K562 (cell line): ENCODE data around the gene CHRNB1. TPM values are rescaled to one million over a fixed set of nuclear protein-coding genes. Genes with fewer than 3 reads are reported as not detected.

ENCODE experiments used
- BRF1 ChIP-seq: IDR thresholded peaks from 3 replicates; pipeline ENCODE4 v1.6.1; 2011; ENCODE audit warnings: borderline replicate concordance, mild to moderate bottlenecking; ENCODE audit not compliant: insufficient read length; ENCODE audit errors: extremely low read depth
- CEBPG ChIP-seq, 3 experiments: fragments of 200-800 bp in 1 of 3; sonication (Bioruptor generic) in 1 of 3; sonication (generic) in 1 of 3; formaldehyde crosslinking in 1 of 3; IDR thresholded peaks in 2 of 3; conservative IDR thresholded peaks in 1 of 3; 2 replicates each; pipeline versions ENCODE4 v1.6.1 to v1.8.0; 2016 to 2022; ENCODE audit warnings: missing compliant biosample characterization in 2 of 3, missing genetic modification characterization in 2 of 3, mild to moderate bottlenecking in 1 of 3, missing genetic modification reagents in 1 of 3
- CREM ChIP-seq: IDR thresholded peaks from 2 replicates; pipeline ENCODE4 v1.6.1; 2014; ENCODE audit warnings: antibody characterized with exemption, low read depth
- LCOR ChIP-seq: sonication (generic); formaldehyde crosslinking; IDR thresholded peaks from 2 replicates; pipeline ENCODE4 v1.8.0; 2022; ENCODE audit warnings: mild to moderate bottlenecking, missing genetic modification reagents
- MYNN ChIP-seq, 2 experiments: sonication (generic); formaldehyde crosslinking in 1 of 2; IDR thresholded peaks; 2 replicates each; pipeline versions ENCODE4 v1.5.0 to v1.6.1; 2016 to 2020; ENCODE audit warnings: antibody characterized with exemption in 1 of 2, missing genetic modification reagents in 1 of 2
- NR2C1 ChIP-seq, 2 experiments: fragments of 450-650 bp; IDR thresholded peaks; 2 replicates each; pipeline ENCODE4 v1.6.1; 2017; ENCODE audit warnings: mild to moderate bottlenecking in 2 of 2, antibody characterized with exemption in 1 of 2, inconsistent platforms in 1 of 2, missing compliant biosample characterization in 1 of 2, missing genetic modification characterization in 1 of 2
- PCBP1 ChIP-seq: fragments of 200-400 bp; formaldehyde crosslinking; IDR thresholded peaks from 2 replicates; pipeline ENCODE4 v1.6.1; 2018; ENCODE audit warnings: mild to moderate bottlenecking, low read depth, low read length; ENCODE audit not compliant: poor library complexity, severe bottlenecking
- SMAD4 ChIP-seq: fragments of 250-450 bp; sonication (Bioruptor Pico); conservative IDR thresholded peaks from 2 replicates; pipeline ENCODE4 v1.8.0; 2021; ENCODE audit warnings: inconsistent platforms, mild to moderate bottlenecking, moderate library complexity
- ZBTB5 ChIP-seq: fragments of 450-650 bp; IDR thresholded peaks from 2 replicates; pipeline ENCODE4 v1.6.1; 2017; ENCODE audit warnings: antibody characterized with exemption
- ZKSCAN3 ChIP-seq: fragments of 250-450 bp; sonication (Bioruptor Pico); IDR thresholded peaks from 2 replicates; pipeline ENCODE4 v1.4.0; 2020
- ZKSCAN8 ChIP-seq: fragments of 200-800 bp; sonication (Bioruptor generic); IDR thresholded peaks from 2 replicates; pipeline ENCODE4 v1.6.1; 2016; ENCODE audit warnings: missing genetic modification characterization, missing compliant biosample characterization
- ZNF318 ChIP-seq, 2 experiments: fragments of 450-650 bp; IDR thresholded peaks; 2 replicates each; pipeline ENCODE4 v1.6.1; 2016; ENCODE audit warnings: mild to moderate bottlenecking in 2 of 2, borderline replicate concordance in 1 of 2, low read depth in 1 of 2, moderate library complexity in 1 of 2
- ZNF408 ChIP-seq: fragments of 250-450 bp; sonication (Bioruptor Pico); IDR thresholded peaks from 2 replicates; pipeline ENCODE4 v1.4.0; 2020; ENCODE audit warnings: low read depth, mild to moderate bottlenecking, moderate library complexity
- polyA plus RNA-seq, 8 experiments: library from polyadenylated mRNA; depleted of rRNA in 4 of 8; stranded (reverse) in 5 of 8; unstranded in 3 of 8; fragments of >200 nt; fragmentation: Nextera tagmentation in 2 of 8; fragmentation: Illumina TruSeq in 1 of 8; extraction: Ambion mirVana in 2 of 8; extraction: Trizol in 1 of 8; gene quantifications; 2 replicates each; pipeline versions ENCODE4 v1.2.1 to v1.2.3, GENCODE V29; 2011 to 2014; ENCODE audit warnings: inconsistent platforms in 1 of 8, missing spikeins in 1 of 8
- total RNA-seq, 7 experiments: library from RNA; depleted of rRNA in 6 of 7; stranded (reverse); fragments of >200 nt in 6 of 7; fragmentation: Illumina TruSeq in 2 of 7; extraction: Trizol in 2 of 7; gene quantifications; 2 replicates each; pipeline versions ENCODE4 v1.2.1 to v1.2.3, GENCODE V29; 2011 to 2021; ENCODE audit warnings: low replicate concordance in 1 of 7
- TF ChIP-seq, protein P1 (sequence below): fragments of 200-800 bp; sonication (Bioruptor generic); IDR thresholded peaks from 2 replicates; pipeline ENCODE4 v1.6.1; 2017; ENCODE audit warnings: missing genetic modification characterization, missing compliant biosample characterization

The CHRNB1 gene
- total and polyA plus RNA-seq, 9 of the 15 experiments (the other 6 are each of a cell fraction or from before 2014, with no cell fraction given), result 4.7 to 12.3 (median 6.8) TPM

- no peak for TF ChIP-seq ZNF318 (IDR thresholded peaks at IDR 0.05; ENCODE audit: borderline replicate concordance in 1 of 2, low read depth in 1 of 2)
- TF ChIP-seq, protein P1, sequence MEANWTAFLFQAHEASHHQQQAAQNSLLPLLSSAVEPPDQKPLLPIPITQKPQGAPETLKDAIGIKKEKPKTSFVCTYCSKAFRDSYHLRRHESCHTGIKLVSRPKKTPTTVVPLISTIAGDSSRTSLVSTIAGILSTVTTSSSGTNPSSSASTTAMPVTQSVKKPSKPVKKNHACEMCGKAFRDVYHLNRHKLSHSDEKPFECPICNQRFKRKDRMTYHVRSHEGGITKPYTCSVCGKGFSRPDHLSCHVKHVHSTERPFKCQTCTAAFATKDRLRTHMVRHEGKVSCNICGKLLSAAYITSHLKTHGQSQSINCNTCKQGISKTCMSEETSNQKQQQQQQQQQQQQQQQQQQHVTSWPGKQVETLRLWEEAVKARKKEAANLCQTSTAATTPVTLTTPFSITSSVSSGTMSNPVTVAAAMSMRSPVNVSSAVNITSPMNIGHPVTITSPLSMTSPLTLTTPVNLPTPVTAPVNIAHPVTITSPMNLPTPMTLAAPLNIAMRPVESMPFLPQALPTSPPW, result peak; percentile 97
- peak; percentile 6 for TF ChIP-seq PCBP1
- no peak for TF ChIP-seq CEBPG (CRISPR knock-in tag; IDR thresholded peaks at IDR 0.05)
- no peak for TF ChIP-seq CEBPG (tag; conservative IDR thresholded peaks at IDR 0.05 in 1 of 2, IDR thresholded peaks at IDR 0.05 in 1 of 2)
- peak; percentile 95 for TF ChIP-seq ZBTB5
- TF ChIP-seq BRF1, result no peak
- no peak for TF ChIP-seq ZKSCAN3 (CRISPR knock-in tag)
- TF ChIP-seq ZNF408 (CRISPR knock-in tag), result no peak
- no peak for TF ChIP-seq NR2C1 (IDR thresholded peaks at IDR 0.05)
- TF ChIP-seq NR2C1 (tag; IDR thresholded peaks at IDR 0.05), result no peak
- no peak for TF ChIP-seq MYNN (IDR thresholded peaks at IDR 0.05)
- no peak for TF ChIP-seq MYNN (CRISPR knock-in tag; IDR thresholded peaks at IDR 0.05)
- TF ChIP-seq LCOR (CRISPR knock-in tag), result no peak
- no peak for TF ChIP-seq ZKSCAN8 (CRISPR knock-in tag)
- TF ChIP-seq CREM, result peak; percentile 40
- no peak for TF ChIP-seq SMAD4 (CRISPR knock-in tag)
Observed at GRCh38 chr17:7404737-7405349, 40.0 kb upstream of the CHRNB1 start (continued).
